NCI-H2107 treated with DMSO at 0.1 percent for 48 hours (cell line): Measurements from ENCODE around the gene SMYD3.

Source experiments
- DNase-seq: peaks from one replicate; lab custom pipeline; 2025; ENCODE audit not compliant: unreplicated experiment; lab: John Stamatoyannopoulos, UW

SMYD3 gene

DNA sequence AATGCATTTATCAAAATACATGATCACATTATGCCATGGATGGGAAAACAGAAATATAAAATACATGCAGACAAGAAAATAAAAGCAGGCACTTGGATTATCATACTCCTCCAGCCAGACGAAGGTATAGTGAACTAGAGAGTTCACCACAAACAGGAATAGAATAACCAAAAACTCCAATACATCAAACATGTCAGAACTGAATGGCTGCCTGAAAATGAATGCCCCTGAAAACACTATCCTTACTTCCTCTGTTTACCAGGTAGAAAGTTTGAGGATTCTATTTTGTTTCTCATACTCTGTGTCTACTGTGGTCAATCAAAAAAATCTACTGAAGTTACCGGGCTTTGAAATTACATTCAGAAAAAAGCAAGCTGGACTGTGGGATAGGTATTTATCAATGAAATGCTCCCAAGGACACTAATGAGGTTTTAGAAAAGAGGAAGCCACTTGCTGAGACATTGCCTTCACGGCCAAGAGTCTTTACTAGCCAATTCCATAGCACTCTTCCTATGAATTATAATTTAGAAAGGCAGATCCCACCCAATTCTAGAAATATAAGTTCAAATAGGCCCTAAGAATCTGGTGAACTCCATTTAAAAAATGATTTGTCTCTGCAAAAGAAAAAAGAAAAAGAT, 197.7 kb downstream of the SMYD3 start:
- DNase-seq, result no peak

DNA sequence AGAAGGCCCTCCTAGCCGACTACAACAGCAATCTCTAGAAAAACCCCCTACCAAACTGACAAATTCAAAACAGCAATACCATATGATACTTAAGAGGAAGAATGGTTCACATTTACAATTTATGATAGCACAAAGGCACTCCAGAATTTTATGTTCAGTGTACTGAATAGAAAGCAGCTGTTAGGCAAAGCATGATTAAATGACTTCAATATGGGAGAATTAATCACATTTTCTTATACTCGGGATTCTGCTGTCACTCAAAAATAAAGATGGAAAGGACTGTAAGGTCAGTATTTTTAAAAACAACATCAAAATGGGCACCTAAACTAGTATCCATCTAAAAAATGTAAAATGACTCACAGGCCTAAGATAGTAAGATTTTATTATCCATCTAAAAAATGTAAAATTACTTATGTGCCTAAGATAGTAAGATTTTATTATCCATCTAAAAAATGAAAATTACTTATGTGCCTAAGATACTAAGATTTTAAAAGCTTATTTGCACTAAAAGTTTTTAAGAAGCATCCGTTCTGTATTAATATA, 198.5 kb downstream of the SMYD3 start:
- DNase-seq, result no peak

DNA sequence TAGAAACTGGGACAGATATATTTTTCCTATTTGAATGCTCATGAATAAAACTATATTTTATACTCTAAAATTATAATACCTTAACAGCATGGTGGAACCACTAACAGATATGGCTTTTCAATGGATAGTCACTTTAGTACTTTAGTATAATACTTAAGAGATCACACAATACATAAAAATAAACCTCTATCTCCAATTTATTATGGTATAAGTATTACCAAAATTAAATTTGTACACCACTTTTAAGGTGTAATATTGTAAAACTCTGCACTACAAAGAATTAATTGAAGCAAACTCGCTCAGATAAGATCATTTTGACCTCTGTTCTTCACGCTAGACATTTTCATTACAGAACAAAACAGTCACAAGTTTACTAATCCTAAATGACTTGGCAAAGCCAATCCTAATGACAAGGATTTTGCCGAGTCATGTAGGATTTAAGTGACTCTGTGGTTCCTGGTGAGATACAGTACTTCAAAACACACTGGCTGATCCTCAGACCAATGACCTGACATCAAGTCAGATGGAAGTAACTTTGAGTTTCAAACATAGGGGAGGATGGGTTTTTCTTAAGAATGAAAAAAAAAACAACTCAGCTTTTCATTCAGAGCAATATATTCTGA, 200.6 kb downstream of the SMYD3 start:
- DNase-seq, result no peak

DNA sequence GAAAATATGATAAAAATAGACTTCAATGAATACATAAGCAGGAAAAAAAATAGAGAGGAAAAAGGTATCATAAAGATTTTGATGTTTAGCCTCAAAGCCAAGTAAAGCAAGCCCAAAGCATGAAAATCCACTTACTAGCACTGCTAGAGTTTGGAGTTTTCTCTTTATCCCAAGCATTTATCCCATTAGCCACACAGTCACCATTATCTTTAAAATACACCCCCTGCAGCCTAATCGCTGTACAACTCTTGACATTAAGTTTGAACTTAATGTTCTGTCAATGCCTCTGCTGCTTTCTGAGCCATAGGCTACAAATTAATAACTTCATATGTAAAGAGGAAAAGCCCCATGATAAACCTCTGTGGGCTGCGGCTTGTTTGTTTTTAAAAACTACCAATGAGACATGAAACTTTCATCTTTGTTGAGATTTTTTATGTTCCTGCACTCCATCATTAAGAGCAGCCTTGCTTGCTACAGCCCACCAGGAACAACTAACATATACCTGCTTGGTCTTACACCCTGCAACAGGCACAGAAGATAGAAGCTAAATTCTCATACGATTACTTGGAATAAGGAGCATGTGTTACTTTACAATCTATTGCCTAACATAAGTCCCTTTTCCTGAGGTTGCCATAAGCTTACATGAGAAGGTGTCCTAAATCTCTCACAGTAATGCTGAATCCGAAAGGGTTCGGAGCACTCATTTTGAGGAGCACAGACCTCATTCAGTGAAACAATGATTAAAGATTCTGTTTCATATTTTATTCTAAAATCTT, 202.4 kb downstream of the SMYD3 start:
- no peak for DNase-seq

DNA sequence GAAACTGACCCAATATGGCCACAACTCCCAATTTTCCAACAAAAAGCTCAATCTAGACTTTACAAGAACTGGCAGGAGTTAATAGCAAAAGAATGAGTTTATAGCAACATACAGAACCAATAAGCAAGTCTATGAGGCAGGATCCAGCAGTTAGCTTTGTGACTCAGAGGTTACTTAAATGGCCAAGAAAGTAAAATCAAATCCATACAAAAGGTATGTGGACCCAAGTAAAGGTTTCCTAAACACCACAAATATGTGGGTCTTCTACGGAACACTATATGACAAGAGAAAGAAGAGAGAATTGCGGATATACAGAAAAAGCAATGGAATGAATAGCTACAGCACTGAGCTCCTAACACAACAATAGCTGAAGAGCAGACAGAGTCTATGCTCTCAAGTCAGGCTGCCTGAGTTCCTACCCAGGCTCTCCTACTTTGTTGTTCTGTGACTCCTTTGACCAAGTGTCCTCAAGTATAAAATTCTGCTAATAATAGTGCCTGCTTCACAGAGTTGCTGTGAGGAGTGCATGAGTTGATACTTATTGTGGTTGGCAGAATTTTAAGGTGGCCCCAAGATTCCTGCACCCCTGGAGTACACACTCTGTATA, 204.3 kb downstream of the SMYD3 start:
- no peak for DNase-seq

DNA sequence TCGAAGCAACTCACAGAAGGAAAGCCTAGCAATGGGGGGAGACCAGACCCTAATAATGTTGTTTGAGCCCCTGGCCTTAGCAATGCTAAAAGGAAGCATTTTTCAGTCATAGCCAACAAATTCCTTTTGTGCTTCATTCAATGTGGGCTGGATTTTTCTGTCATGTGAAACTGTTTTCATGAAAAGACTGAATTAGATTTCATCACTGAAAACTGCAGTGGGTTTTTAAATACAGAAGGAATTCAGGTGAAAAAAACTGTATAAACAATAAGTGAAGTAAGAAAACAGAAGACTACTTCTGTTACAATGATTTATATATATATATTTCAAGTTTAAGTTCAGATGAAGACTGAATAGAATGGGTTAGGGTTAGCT, 204.8 kb downstream of the SMYD3 start:
- no peak for DNase-seq

DNA sequence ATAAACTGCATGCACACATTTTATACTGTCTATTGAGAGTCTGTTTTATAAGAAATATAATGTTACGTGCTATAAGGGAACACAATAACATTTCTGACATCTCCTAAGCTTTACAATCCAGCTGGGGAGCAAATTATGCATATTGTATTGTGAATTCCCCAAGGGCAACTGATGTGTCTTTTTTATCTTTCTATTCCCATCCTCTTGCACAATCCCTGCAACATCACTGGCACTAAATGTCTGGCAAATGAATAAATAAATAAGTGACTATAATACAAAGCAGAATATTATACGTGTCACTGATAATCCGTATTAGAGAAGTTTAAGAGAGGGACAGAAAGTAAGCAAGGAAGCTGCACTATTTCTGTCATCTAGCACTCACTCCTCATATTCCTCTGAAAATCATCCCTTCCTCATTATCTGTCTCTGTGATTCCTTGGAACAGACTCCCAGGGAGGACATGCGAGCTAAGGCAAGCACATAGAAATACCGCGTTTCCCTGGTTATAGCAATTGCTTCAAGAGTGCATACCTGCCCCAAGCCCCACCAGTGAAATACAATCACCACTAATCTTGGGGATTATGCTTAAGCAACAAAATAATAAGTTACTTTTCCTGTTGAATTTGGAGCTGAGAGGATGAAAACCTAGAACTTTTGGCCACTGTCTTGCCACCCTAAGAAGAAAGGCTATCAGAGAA, 205.4 kb downstream of the SMYD3 start:
- no peak for DNase-seq

DNA sequence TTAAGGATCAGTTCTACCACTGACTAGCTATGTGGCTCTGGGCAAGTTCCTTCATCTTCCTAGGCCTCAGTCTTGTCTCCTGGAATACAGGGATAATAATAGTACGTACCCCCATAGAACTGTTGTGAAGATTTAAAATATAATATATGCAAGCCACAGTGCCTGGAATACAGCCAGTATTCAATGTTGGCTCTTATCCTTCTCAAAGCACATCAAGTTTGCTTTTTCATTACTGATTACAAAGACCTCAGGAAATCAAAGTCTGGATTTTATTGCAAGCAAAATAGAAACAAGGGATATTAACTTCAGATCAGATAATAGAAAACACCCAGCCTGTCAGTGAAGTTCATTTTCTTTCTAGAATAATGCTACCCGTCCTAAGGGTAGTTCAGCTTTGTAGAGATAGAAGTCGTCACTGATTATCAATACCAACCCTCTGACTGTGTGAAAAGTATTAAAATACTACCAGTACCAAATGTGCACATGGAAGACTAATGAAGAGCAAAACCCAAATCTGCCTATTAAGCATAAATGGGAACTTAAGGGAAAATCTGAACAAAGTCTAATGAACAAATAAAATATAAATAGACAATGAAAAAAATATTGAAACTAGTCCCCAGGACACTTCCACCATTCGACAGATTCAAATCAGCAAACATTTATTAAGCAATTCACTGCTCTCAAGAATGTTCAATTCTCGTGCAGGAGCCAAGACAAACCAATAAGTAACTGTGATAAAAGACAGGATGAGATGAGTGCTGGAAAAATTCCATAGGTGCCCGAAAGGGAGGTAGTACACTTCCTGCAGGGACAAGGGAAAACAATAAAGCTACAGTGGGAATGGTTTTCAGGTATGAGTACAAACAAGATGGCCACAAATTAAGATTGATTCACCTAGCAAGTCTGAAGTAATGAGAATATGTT, 206.2 kb downstream of the SMYD3 start:
- DNase-seq, result no peak

DNA sequence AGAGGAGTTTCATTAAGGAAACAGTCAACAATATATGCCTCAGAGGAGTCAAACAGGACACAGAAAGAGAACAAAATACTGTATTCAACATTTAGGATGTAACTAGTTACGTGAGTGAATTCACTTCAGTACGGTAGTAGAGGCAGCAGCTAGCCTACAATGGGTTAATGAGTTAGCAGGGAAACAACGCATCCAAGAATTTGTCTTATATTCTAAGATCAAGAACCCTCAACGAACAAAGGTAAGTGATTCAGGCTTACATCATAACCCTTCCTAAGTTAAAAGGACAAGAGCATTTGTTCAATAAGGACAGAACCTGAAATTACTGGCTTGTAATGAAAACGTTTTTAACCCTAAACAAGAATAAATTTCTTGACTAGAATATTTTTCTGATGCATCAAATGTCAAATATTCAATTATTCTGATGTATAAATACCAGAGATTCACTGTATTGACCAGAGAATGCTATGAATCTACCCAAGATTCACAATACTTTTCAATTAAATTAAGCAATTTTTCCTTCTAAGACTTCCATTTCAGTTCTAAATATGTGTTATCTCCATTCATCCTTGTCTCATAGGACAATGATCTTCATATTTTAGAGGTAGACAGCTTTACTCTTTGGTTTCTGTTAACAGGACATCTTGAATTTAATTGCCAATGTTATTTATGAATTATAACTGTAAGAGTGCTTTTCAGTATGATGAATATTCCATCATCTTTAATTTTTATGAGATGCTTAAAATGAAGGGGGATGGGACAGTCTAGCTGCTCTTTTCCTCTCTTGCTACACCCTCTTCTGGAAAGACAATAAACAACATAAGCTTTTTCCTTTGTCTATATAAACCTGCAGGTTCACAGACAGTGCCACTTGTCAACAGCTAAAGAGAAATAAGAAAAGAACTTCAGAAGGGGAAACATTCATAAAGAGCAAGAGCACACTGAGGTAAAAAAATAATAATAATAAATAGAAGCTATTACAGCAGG, 209.5 kb downstream of the SMYD3 start:
- peak; percentile 22 for DNase-seq

DNA sequence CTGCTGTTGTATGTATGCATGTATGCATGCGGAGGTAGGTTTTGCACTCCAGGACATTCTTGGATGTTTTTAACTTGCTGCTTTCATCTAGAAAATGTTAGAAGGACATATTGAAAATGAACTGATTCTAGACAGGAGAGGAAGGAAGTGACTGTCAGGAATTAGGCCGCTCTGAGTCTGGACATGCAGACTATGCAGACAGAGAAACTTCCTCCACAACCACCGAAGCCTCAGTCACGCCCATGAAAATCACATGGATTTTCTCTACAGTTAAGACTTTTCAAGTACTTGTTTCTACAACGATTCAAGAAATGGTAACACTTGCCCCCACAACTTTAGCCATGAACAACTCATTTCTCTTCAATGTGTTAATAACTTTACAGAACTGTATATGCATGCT, 211.1 kb downstream of the SMYD3 start:
- no peak for DNase-seq

DNA sequence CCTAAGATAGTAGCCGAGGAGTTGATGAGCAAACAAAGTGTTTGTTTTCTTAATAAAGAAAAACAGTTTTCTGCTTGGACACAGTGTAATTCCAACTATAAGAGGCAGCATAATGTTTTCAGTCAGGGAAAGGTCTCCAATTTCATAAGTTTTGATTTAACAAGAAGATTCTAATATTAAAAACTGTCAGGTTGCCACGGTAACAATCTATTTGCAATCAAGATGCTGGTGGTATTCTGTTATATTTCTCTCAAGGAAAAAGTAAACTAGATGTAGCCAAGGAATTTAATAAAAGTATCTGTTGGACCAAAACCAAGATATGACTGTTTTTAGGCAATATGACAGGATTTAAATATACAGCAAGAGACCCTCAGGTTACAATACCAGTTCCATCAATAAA, 211.7 kb downstream of the SMYD3 start:
- no peak for DNase-seq

DNA sequence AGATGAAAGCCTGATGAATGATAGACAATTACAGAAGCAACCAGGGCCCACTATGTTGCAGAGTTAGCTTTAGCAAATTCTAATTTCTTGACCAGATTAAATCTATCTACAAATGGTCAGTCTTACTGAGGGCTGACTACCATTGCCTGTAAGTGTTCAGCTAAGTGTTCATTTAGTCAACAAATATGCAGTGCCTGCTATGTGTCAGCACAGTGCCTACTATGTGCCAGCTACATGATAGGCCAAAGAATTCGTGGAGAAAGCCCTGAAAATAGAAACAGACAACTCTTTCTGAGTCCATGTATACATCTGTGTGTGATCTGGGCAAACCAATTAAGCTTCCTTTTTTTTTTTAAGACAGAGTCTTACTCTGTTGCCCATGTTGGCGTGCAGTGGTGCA, 212.8 kb downstream of the SMYD3 start:
- no peak for DNase-seq

DNA sequence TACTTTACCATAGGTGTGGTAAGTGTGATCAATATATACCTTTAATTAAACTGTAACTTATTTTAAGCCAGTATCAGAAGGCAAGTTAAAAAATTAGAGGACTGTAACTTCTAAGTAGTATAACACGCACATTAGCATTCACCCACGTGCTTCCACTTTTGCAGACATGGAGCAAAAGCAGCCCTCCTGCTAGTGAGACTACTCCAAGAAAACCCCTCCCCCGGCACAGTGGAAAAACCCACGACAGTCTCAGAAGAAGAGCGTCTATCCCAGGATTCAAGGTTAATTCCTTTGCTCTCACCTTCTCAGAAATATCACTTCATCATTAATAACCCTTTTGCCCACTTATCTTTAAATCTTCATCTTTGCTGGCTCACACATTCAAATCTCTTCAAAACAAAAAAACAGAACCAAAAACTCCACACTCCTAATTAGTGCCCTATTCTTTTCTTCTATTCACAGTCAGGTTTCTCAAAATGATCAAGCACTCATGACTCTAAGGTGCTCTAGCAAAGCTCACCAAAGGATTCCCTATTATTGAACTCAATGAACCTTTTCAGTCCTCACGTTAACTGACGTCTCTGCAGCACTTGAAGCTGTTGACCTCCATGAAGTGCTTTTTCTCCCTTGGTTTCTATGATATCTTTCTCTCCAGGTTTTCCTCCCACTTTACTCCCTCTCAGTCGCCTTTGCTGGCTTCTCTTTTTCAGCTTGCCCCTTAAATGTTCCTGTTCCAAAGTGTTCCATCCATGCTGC, 213.5 kb downstream of the SMYD3 start:
- no peak for DNase-seq

DNA sequence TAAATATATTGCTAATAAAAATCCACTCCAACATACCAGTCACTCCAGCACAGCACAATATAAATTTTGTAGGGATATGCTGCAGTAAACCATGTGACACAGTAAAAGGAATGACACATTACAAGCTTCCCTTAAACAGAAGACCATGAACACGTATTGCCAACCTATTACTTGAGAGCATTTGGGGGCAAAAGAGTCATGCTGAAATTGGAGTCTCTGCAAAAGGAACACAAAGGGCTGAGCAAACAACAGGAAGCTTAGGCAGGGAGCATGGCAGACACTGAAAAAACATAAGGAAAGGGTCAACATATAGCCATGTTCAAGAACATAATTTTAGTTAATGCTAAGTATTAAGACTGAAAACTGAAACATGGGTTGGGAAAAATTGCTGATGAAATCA, 214.5 kb downstream of the SMYD3 start:
- no peak for DNase-seq

DNA sequence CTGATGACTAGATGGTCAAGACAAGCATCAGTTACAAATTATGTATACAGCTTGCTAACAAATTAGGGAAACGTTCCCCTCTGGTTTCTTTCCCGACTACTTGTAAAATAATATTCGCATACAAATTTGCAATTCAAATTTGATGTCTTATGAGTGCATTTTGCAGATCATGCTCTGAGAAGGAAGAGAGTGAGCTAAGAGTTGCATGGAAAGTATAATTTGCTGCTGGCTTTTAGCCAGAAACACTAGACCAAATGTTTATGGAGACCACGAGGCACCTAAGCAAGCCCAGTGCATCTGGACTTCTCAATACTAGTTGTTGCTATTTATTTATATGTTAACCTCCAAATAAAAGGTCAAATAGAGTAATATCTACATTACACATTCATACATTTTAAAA, 216.0 kb downstream of the SMYD3 start:
- no peak for DNase-seq

DNA sequence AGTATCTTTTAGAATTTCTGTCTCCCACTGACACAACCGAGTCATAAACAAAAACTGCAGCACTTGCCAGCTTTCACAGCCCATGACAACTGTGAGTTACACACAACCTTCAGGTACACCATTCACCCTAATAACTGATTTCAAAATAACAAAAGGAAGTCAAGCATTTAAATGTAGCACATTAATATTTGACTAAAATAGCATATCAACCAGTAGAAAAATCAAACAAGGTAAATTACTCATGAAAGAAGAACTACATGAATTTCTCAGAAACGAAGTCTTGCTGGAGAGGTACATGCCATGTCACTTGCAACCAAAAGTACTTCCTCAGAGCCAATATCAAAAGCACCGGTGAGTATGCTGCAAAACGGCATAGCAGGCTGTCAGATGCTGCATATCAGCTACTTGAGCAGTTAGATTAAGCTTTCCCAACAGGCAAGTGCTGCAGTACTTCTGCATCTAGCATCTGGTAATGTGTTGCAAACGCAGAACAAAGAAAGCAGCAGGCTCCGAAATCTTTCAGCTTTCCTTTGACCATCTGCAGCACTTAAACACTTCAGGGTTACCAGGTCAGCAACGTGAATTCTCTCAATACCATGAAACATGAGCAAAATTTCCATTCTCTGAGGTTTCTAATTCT, 223.2 kb downstream of the SMYD3 start:
- DNase-seq, result no peak

DNA sequence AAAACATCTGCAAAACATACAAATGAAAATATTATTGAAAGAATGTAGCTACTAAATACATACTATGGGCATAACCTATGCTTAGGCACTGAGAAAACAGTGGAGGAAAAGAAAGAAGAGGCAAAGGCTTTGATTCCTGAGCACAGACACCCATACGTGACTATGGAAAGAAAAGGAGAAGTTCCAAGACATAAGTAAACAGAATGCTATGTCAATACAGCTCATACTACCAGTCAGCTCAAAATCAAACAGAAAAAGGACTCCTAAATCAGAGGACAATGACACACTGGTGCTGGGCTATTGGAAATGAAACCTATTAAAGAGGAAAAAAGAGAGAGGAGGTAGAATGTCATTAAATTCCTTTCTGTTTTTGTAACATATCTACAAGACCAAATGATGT, 225.4 kb downstream of the SMYD3 start:
- DNase-seq, result no peak

DNA sequence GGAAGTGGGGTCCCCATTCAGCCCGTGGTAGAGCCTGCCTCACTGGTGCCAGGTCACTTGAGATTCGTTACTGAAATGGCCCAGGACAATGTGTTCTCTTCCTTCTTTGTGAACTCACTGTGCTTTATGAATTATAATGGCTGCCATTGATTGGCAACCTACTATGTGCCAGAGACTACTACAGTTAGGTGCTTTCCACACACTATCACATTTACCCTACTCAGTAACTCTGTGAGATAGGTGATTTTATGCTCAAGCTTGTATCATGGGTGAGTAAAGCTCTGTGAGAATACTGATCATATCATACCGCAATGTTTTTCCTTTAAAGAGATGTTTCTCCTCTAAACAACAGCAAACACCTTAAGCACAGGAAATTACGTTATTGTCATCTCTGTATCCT, 225.9 kb downstream of the SMYD3 start:
- DNase-seq, result no peak
